ENCODE results near the gene SNX21. TPM values are rescaled to one million over a fixed set of nuclear protein-coding genes. Genes with fewer than 3 reads are reported as not detected.

SNX21 gene
- total and polyA plus RNA-seq, 9 of the 15 experiments (the other 6 are each of a cell fraction or from before 2014, with no cell fraction given): 0.10 to 1.2 (median 0.42) TPM

- TF ChIP-seq E2F8 (IDR thresholded peaks at IDR 0.05; ENCODE audit: low read depth, partially characterized antibody): peak; percentile 40
- TF ChIP-seq MBD2 (IDR thresholded peaks at IDR 0.05; ENCODE audit: borderline replicate concordance, low read depth): peak; percentile 99
- TF ChIP-seq THRAP3 (IDR thresholded peaks at IDR 0.05; ENCODE audit: borderline replicate concordance): no peak
- TF ChIP-seq TCF3 (CRISPR knock-in tag; IDR thresholded peaks at IDR 0.05): no peak
- no peak for TF ChIP-seq FIP1L1 (IDR thresholded peaks at IDR 0.05; ENCODE audit: low read depth, low read length, poor library complexity, severe bottlenecking)
- TF ChIP-seq TFAM (CRISPR knock-in tag; conservative IDR thresholded peaks at IDR 0.05): no peak
- TF ChIP-seq MCM3 (IDR thresholded peaks at IDR 0.05): no peak
- TF ChIP-seq, protein P1, sequence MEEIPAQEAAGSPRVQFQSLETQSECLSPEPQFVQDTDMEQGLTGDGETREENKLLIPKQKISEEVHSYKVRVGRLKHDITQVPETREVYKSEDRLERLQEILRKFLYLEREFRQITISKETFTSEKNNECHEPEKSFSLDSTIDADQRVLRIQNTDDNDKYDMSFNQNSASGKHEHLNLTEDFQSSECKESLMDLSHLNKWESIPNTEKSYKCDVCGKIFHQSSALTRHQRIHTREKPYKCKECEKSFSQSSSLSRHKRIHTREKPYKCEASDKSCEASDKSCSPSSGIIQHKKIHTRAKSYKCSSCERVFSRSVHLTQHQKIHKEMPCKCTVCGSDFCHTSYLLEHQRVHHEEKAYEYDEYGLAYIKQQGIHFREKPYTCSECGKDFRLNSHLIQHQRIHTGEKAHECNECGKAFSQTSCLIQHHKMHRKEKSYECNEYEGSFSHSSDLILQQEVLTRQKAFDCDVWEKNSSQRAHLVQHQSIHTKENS (CRISPR knock-in tag; IDR thresholded peaks at IDR 0.05): no peak
- no peak for TF ChIP-seq NR4A1 (CRISPR knock-in tag; IDR thresholded peaks at IDR 0.05)
- peak; percentile 80; the same call in 1 of the 2 replicates for TF ChIP-seq NR4A1 (tag; IDR thresholded peaks at IDR 0.05)
- TF ChIP-seq MXI1 (IDR thresholded peaks at IDR 0.05; ENCODE audit: low read depth, low read length): peak; percentile 97
- TF ChIP-seq MEIS2 (IDR thresholded peaks at IDR 0.05; ENCODE audit: partially characterized antibody): peak; percentile 54
- peak; percentile 46 for TF ChIP-seq RBM22 (IDR thresholded peaks at IDR 0.05; ENCODE audit: low read depth, low read length, poor library complexity, severe bottlenecking)
- TF ChIP-seq ZNF79 (CRISPR knock-in tag; IDR thresholded peaks at IDR 0.05; ENCODE audit: low read depth): no peak
- TF ChIP-seq FOSL1 (tag; conservative IDR thresholded peaks at IDR 0.05): 0 out of 2 replicates have a peak, but pooled peaks have one; percentile 16
- TF ChIP-seq ZNF408 (CRISPR knock-in tag; IDR thresholded peaks at IDR 0.05; ENCODE audit: low read depth): no peak
- peak; percentile 74; the same call in 1 of the 2 replicates for TF ChIP-seq SIN3B (IDR thresholded peaks at IDR 0.05; ENCODE audit: low read depth)
- peak; percentile 68 to 74 for TF ChIP-seq KDM1A (IDR thresholded peaks at IDR 0.05)
- TF ChIP-seq HMG20A (CRISPR knock-in tag; conservative IDR thresholded peaks at IDR 0.05): no peak
- TF ChIP-seq HDAC2 (IDR thresholded peaks at IDR 0.05): peak; percentile 76
- peak; percentile 46; the same call in 1 of the 2 replicates for TF ChIP-seq CXXC5 (CRISPR knock-in tag; IDR thresholded peaks at IDR 0.05)
- TF ChIP-seq, protein P2, sequence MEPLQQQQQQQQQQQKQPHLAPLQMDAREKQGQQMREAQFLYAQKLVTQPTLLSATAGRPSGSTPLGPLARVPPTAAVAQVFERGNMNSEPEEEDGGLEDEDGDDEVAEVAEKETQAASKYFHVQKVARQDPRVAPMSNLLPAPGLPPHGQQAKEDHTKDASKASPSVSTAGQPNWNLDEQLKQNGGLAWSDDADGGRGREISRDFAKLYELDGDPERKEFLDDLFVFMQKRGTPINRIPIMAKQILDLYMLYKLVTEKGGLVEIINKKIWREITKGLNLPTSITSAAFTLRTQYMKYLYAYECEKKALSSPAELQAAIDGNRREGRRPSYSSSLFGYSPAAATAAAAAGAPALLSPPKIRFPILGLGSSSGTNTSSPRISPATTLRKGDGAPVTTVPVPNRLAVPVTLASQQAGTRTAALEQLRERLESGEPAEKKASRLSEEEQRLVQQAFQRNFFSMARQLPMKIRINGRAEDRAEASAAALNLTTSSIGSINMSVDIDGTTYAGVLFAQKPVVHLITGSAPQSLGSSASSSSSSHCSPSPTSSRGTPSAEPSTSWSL (CRISPR knock-in tag; IDR thresholded peaks at IDR 0.05; ENCODE audit: borderline replicate concordance): no peak
- no peak for TF ChIP-seq POLR2AphosphoS2 (IDR thresholded peaks at IDR 0.05; ENCODE audit: low read length)
- no peak for TF ChIP-seq MEF2D (tag; conservative IDR thresholded peaks at IDR 0.05; ENCODE audit: low read depth)
- TF ChIP-seq POLR2A (conservative IDR thresholded peaks at IDR 0.05): peak; percentile 97
- TF ChIP-seq CTBP1 (IDR thresholded peaks at IDR 0.05; ENCODE audit: borderline replicate concordance): peak; percentile 49; the same call in 1 of the 2 replicates
Measured at GRCh38 chr20:45880988-45881788, 47.6 kb downstream of the SNX21 start, which contains the start of gene ZSWIM1 (continued).
